Chondrocyte (in vitro differentiated cells): ENCODE measurements around the gene PACS1. TPM values are rescaled to one million over a fixed set of nuclear protein-coding genes. Genes with fewer than 3 reads are reported as not detected.

Source experiments
- DNase-seq: peaks from one replicate; pipeline ENCODE4 v3.0.0; 2021; ENCODE audit warnings: mixed read lengths, low spot score
- H3K27ac Mint-ChIP-seq: one replicate; pipeline ENCODE4 v1.8.0; 2021; ENCODE audit warnings: mild to moderate bottlenecking, moderate library complexity, mixed read lengths; ENCODE audit not compliant: unreplicated experiment
- H3K27me3 Mint-ChIP-seq: 2 replicates; pipeline ENCODE4 v1.8.0; 2021; ENCODE audit warnings: low read depth, mixed read lengths
- H3K36me3 Mint-ChIP-seq: 2 replicates; pipeline ENCODE4 v1.8.0; 2021; ENCODE audit warnings: low read depth, mixed read lengths
- H3K4me1 Mint-ChIP-seq: 2 replicates; pipeline ENCODE4 v1.8.0; 2021; ENCODE audit warnings: low read depth, mild to moderate bottlenecking, mixed read lengths
- H3K4me3 Mint-ChIP-seq: one replicate; pipeline ENCODE4 v1.8.0; 2021; ENCODE audit warnings: mild to moderate bottlenecking, moderate library complexity, mixed read lengths; ENCODE audit not compliant: unreplicated experiment
- H3K9me3 Mint-ChIP-seq: 2 replicates; pipeline ENCODE4 v1.8.0; 2021; ENCODE audit warnings: low read depth, mixed read lengths
- total RNA-seq: library from RNA; stranded (reverse); gene quantifications from 3 replicates; pipeline ENCODE4 v1.2.1, GENCODE V29; 2021
- TF ChIP-seq, protein P1 (sequence below): fragments of 200-600 bp; sonication (generic); IDR thresholded peaks from 2 replicates; pipeline ENCODE4 v1.5.0; 2021; ENCODE audit warnings: antibody characterized with exemption, mild to moderate bottlenecking, moderate library complexity

The PACS1 gene
- total RNA-seq, 1 donor from 2014 or later: 90.7 TPM

DNA sequence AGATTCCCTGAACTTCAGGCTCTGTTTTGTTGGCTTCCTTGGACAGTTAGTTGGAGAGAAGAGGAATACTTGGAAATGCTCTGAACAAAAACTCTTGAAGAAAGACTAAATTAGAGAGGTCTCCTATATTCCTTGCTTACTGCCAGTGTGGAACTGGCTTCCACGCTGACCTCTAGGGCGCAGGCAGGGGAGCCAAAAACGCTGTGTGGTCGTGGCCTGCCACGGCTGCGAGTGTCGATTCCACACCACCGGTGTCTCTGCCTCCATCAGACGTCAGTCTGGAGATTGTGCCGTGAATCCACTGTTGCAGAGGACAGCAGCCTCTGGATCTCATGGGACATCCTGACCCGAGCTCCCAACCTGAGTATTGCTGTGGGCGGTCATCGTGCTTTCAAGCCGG lies 160.9 kb downstream of the PACS1 start:
- Mint-ChIP-seq H3K4me3 (no peak overlapping the region), H3K27ac (no peak overlapping the region), H3K4me1 (no peaks in the 10 kb centered on the region), H3K9me3 (no peaks in the 10 kb centered on the region), H3K36me3 (peaks cover 48% of the 10 kb centered on the region), H3K27me3 (no peaks in the 10 kb centered on the region)
- TF ChIP-seq, protein P1, sequence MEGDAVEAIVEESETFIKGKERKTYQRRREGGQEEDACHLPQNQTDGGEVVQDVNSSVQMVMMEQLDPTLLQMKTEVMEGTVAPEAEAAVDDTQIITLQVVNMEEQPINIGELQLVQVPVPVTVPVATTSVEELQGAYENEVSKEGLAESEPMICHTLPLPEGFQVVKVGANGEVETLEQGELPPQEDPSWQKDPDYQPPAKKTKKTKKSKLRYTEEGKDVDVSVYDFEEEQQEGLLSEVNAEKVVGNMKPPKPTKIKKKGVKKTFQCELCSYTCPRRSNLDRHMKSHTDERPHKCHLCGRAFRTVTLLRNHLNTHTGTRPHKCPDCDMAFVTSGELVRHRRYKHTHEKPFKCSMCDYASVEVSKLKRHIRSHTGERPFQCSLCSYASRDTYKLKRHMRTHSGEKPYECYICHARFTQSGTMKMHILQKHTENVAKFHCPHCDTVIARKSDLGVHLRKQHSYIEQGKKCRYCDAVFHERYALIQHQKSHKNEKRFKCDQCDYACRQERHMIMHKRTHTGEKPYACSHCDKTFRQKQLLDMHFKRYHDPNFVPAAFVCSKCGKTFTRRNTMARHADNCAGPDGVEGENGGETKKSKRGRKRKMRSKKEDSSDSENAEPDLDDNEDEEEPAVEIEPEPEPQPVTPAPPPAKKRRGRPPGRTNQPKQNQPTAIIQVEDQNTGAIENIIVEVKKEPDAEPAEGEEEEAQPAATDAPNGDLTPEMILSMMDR: no peak
- DNase-seq: no peak

DNA sequence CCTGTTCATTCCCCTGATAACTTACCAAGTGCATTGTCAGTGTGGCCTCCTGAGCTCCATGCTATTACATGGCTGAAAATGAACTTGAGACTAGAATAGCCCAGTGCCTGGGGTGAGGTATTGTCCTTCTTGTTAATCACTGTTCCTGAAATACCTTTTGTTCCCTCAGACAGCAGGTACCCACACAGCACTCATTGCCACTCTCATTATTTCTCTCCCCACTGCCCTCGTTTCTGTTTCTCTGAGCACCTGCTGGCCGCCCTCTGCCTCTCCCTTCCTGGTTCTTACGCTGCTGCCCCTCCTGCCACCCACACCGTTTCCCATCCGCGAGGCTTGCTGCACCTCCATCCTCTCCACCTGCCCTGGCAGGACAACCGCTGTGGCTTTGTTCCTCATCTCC lies 161.5 kb downstream of the PACS1 start:
- TF ChIP-seq, protein P1: no peak
- Mint-ChIP-seq H3K27me3 (no peaks in the 10 kb centered on the region), H3K36me3 (peaks cover 48% of the 10 kb centered on the region), H3K4me3 (no peak overlapping the region), H3K27ac (no peak overlapping the region), H3K9me3 (no peaks in the 10 kb centered on the region), H3K4me1 (no peaks in the 10 kb centered on the region)
- DNase-seq: no peak

DNA sequence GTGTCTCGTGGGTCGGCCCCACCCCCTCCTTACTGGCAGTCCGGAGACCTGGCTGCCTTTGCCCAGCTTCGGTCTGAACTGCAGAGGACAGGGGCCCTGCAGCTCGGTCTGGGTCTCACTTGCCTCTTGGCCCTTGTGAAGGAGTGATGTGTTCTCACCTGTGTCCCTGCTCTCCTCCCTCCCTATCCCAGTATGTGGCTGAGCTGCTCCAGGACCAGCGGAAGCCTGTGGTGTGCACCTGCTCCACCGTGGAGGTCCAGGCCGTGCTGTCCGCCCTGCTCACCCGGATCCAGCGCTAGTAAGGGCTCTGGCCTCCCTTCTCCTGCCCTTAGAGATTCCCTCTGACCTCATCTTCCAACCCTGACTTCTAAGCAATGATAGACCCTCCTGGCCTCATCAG lies 162.7 kb downstream of the PACS1 start:
- no peak overlapping the region for H3K4me3 Mint-ChIP-seq

DNA sequence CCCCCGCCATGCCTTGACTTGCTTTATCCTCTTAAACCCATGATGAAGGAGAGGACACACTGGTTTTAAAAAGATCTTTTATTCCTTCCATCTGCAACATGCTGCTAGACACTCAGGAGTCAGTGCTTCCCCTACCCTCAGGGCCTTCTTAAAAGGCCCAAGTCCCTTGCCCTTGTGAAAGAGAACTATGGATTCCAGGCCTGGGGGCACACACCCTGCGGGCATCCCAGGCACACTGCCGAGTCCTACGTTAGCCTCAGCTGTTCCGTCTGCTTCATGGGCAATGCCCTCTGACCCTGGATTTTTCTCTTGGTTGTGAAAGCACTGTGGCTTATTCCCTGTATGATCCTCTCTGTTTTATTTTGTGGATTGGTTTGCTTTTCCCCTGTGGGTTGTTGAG lies 163.2 kb downstream of the PACS1 start:
- Mint-ChIP-seq H3K27ac (no peak overlapping the region), H3K4me1 (no peaks in the 10 kb centered on the region), H3K4me3 (no peak overlapping the region), H3K9me3 (no peaks in the 10 kb centered on the region), H3K27me3 (no peaks in the 10 kb centered on the region), H3K36me3 (peaks cover 43% of the 10 kb centered on the region)
- TF ChIP-seq, protein P1: no peak
- DNase-seq: no peak

More for the DNA sequence above, 162.7 kb downstream of the PACS1 start:
- TF ChIP-seq, protein P1: no peak
- H3K27me3 Mint-ChIP-seq: no peaks in the 10 kb centered on the region
- H3K9me3 Mint-ChIP-seq: no peaks in the 10 kb centered on the region
- no peak for DNase-seq
- peaks cover 45% of the 10 kb centered on the region for H3K36me3 Mint-ChIP-seq
- H3K27ac Mint-ChIP-seq: no peak overlapping the region
- H3K4me1 Mint-ChIP-seq: no peaks in the 10 kb centered on the region

DNA sequence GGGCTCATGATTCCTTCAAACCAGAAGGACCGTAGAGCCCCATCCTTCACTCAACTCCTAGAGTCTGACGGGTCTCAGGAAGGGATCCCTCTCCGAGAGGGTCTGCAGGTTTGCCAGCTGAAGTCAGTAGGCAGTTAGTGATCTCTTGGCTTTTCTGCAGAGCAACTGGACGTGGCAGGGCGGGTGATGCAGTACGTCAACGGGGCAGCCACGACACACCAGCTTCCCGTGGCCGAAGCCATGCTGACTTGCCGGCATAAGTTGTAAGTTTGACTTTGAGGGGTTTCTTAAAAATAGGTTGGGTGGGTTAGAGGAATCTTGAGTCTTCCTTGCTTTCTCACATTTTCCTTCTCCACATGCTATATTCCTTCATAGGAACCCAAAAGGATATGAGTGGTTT lies 165.1 kb downstream of the PACS1 start:
- H3K27ac Mint-ChIP-seq: no peak overlapping the region
- H3K9me3 Mint-ChIP-seq: no peaks in the 10 kb centered on the region
- TF ChIP-seq, protein P1: no peak
- H3K4me1 Mint-ChIP-seq: no peaks in the 10 kb centered on the region
- H3K36me3 Mint-ChIP-seq: peaks cover 43% of the 10 kb centered on the region
- no peak overlapping the region for H3K4me3 Mint-ChIP-seq
- H3K27me3 Mint-ChIP-seq: no peaks in the 10 kb centered on the region
- DNase-seq: no peak
